Colonic mucosa (tissue), 4 donors: Measurements from ENCODE around the gene ZC3H13. TPM values are rescaled to one million over a fixed set of nuclear protein-coding genes. Genes with fewer than 3 reads are reported as not detected.
"Not testable (repeated sequence)": the region's sequence is repeated elsewhere in the genome, so short reads cannot be mapped to it uniquely, and the experiment has no call there.

Experiments
- DNase-seq: peaks from one replicate; pipeline ENCODE4 v3.0.0-alpha.2; 2020
- H3K27ac ChIP-seq: fragments of 200-600 bp; one replicate; pipeline ENCODE4 v1.8.0; 2021
- H3K27me3 ChIP-seq: fragments of 200-600 bp; one replicate; pipeline ENCODE4 v1.8.0; 2021
- H3K36me3 ChIP-seq: fragments of 200-600 bp; one replicate; pipeline ENCODE4 v1.8.0; 2021
- H3K4me1 ChIP-seq: fragments of 200-600 bp; one replicate; pipeline ENCODE4 v1.8.0; 2021; ENCODE audit warnings: mild to moderate bottlenecking
- H3K4me3 ChIP-seq: fragments of 200-600 bp; one replicate; pipeline ENCODE4 v1.8.0; 2021
- H3K9ac ChIP-seq, 2 donors: one replicate each; pipeline ENCODE4 v1.7.0; 2013; ENCODE audit warnings: control low read depth in 2 of 2, low read depth in 2 of 2, low read length in 2 of 2
- H3K9me3 ChIP-seq: fragments of 200-600 bp; one replicate; pipeline ENCODE4 v1.8.0; 2021
- CTCF ChIP-seq: fragments of 200-600 bp; IDR thresholded peaks from one replicate; pipeline ENCODE4 v1.8.0; 2022; ENCODE audit warnings: antibody characterized with exemption, mild to moderate bottlenecking
- intact Hi-C: fragments of 100-400 bp; cut with DNase I; formaldehyde crosslinking; loops from one replicate; pipeline ENCODE4 v1.14.1; 2022
- total RNA-seq, 2 donors: library from RNA; stranded (reverse); fragmentation: NEBNext Ultra II Directional in 1 of 2; extraction: Animal tissue kit (Norgen Biotek cat#: 25700) in 1 of 2; gene quantifications; one replicate each; pipeline ENCODE4 v1.2.1, GENCODE V29; 2021
- donor health status: healthy.
- donor health status: DM: no; HTN: no; CAD: no.
- donor health status: DM: no; HTN: no; CAD: no.

Gene ZC3H13
- total RNA-seq, 2 donors from 2014 or later, result 23.2 to 37.5 TPM

- no peak overlapping the region for H3K4me3 ChIP-seq
- intact Hi-C loops, result no loop called here
- no peak for DNase-seq
Measured at GRCh38 chr13:45994752-45995151, 57.8 kb downstream of the ZC3H13 start.

GRCh38 chr13:45989607-45990006 lies 62.9 kb downstream of the ZC3H13 start:
- intact Hi-C loops, result no loop called here
- DNase-seq, result no peak
- no peak for TF ChIP-seq CTCF
- Histone ChIP-seq H3K27me3 (no peaks in the 10 kb centered on the region), H3K9ac (no peak overlapping the region), H3K4me1 (no peaks in the 10 kb centered on the region), H3K9me3 (no peaks in the 10 kb centered on the region), H3K4me3 (no peak overlapping the region), H3K27ac (no peak overlapping the region), H3K36me3 (no peaks in the 10 kb centered on the region)

More at GRCh38 chr13:45994752-45995151, 57.8 kb downstream of the ZC3H13 start:
- no peaks in the 10 kb centered on the region for H3K9me3 ChIP-seq
- no peaks in the 10 kb centered on the region for H3K36me3 ChIP-seq
- no peaks in the 10 kb centered on the region for H3K4me1 ChIP-seq
- TF ChIP-seq CTCF, result no peak
- no peak overlapping the region for H3K27ac ChIP-seq
- H3K9ac ChIP-seq, result no peak overlapping the region
- no peaks in the 10 kb centered on the region for H3K27me3 ChIP-seq

DNA sequence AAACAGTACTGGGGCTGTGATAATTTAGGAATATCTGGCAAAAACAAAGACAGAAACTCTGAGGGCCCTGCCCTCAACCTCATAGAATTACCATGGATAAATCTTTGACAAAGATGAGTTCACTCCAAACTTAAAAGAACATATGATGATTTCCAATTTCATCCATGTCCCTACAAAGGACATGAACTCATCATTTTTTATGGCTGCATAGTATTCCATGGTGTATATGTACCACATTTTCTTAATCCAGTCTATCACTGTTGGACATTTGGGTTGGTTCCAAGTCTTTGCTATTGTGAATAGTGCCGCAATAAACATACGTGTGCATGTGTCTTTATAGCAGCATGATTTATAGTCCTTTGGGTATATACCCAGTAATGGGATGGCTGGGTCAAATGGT lies 71.4 kb downstream of the ZC3H13 start:
- H3K36me3 ChIP-seq, H3K27me3 ChIP-seq, intact Hi-C loops, H3K4me1 ChIP-seq, H3K9ac ChIP-seq, H3K4me3 ChIP-seq, H3K9me3 ChIP-seq, H3K27ac ChIP-seq, DNase-seq: not testable (repeated sequence)

GRCh38 chr13:45975337-45975736 lies 77.2 kb downstream of the ZC3H13 start:
- DNase-seq, result no peak
- peaks cover 1% of the 10 kb centered on the region for H3K36me3 ChIP-seq

GRCh38 chr13:45974500-45974899 lies 78.0 kb downstream of the ZC3H13 start:
- Histone ChIP-seq H3K36me3 (peaks cover 7% of the 10 kb centered on the region), H3K27ac (no peak overlapping the region), H3K27me3 (no peaks in the 10 kb centered on the region), H3K4me3 (no peak overlapping the region), H3K9ac (no peak overlapping the region), H3K9me3 (no peaks in the 10 kb centered on the region), H3K4me1 (no peaks in the 10 kb centered on the region)
- intact Hi-C loops, result no loop called here
- TF ChIP-seq CTCF, result no peak
- DNase-seq, result no peak

More at GRCh38 chr13:45975337-45975736, 77.2 kb downstream of the ZC3H13 start:
- Histone ChIP-seq H3K4me1 (no peaks in the 10 kb centered on the region), H3K4me3 (no peak overlapping the region), H3K27me3 (no peaks in the 10 kb centered on the region), H3K9me3 (no peaks in the 10 kb centered on the region), H3K9ac (no peak overlapping the region), H3K27ac (no peak overlapping the region)
- TF ChIP-seq CTCF, result no peak
- intact Hi-C loops, result no loop called here

DNA sequence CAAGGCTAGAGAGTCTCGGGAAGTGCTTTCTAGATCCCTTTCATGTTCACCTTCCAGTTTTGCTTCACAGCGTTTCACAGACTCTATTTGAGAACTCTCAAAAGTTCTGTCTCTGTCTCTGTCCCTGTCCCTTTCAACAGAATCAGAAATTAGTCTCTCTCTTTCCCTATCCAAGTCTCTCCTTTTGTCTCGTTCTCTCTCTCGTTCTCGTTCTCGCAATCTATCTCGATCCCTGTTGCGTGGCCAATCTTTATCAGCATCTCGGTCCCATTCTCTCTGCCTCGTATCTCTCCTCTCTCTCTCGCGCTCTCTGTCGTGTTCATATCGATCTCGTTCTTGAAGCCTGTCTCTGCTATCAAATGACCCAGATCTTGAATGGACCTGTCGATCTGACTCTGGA lies 85.0 kb downstream of the ZC3H13 start:
- no peak for TF ChIP-seq CTCF

More for the DNA sequence above, 85.0 kb downstream of the ZC3H13 start:
- H3K27me3 ChIP-seq, result no peaks in the 10 kb centered on the region
- no peak overlapping the region for H3K4me3 ChIP-seq
- H3K9ac ChIP-seq, result no peak overlapping the region
- no peaks in the 10 kb centered on the region for H3K4me1 ChIP-seq
- peaks cover 11% of the 10 kb centered on the region for H3K36me3 ChIP-seq
- no peak for DNase-seq
- intact Hi-C loops, result no loop called here
- H3K9me3 ChIP-seq, result no peaks in the 10 kb centered on the region
- no peak overlapping the region for H3K27ac ChIP-seq
